ENCODE measurements around the gene SMC1A. TPM values are rescaled to one million over a fixed set of nuclear protein-coding genes. Genes with fewer than 3 reads are reported as not detected.

The SMC1A gene
- polyA plus RNA-seq, 1 donor (not counting 4 experiments of a cell fraction or from before 2014, with no cell fraction given), result 24.2 TPM

- no peak overlapping the region for H3K27ac ChIP-seq (ENCODE audit: control insufficient read depth, insufficient read depth, low read length)
- peaks cover 15 to 28% of the 10 kb centered on the region in 2 experiments for H3K36me3 ChIP-seq (ENCODE audit: control insufficient read depth in 2 of 2, extremely low read depth in 1 of 2, insufficient read depth in 2 of 2, low read length in 2 of 2)
- no peak overlapping the region for H3K9ac ChIP-seq (ENCODE audit: control insufficient read depth, extremely low read depth, insufficient read depth, low read length)
- H2AFZ ChIP-seq (ENCODE audit: control insufficient read depth, low read length), result no peak overlapping the region
- FAIRE-seq (no peak), DNase-seq (ENCODE audit: low read depth, low spot score) (no peak)
- no peaks in the 10 kb centered on the region for H3K79me2 ChIP-seq (ENCODE audit: control insufficient read depth, insufficient read depth, low read length)
- TF ChIP-seq CTCF (optimal IDR thresholded peaks at IDR 0.05 in 1 of 3, IDR thresholded peaks at IDR 0.05 in 1 of 3, conservative IDR thresholded peaks at IDR 0.05 in 1 of 3; ENCODE audit: extremely low read depth in 1 of 3, insufficient read depth in 2 of 3, low read length in 3 of 3) (no peak), EZH2 (IDR thresholded peaks at IDR 0.05; ENCODE audit: low read length) (no peak)
- dilution Hi-C loops (cut with MboI; ENCODE audit: extremely low pct_ligation_motif_present, low sequenced_read_pairs), result no loop called here
- no peaks in the 10 kb centered on the region for H3K27me3 ChIP-seq (ENCODE audit: control insufficient read depth, extremely low read depth, insufficient read depth, low read length)
- H3K9me1 ChIP-seq (ENCODE audit: control insufficient read depth, extremely low read depth, insufficient read depth, low read length), result no peaks in the 10 kb centered on the region
- no peak overlapping the region for H3K4me3 ChIP-seq (ENCODE audit: control insufficient read depth in 2 of 3, extremely low read depth in 1 of 3, insufficient read depth in 2 of 3, low read depth in 1 of 3, low read length in 3 of 3)
- H3K4me1 ChIP-seq (ENCODE audit: control insufficient read depth, extremely low read depth, insufficient read depth, low read length), result no peaks in the 10 kb centered on the region
- no peak overlapping the region for H3K4me2 ChIP-seq (ENCODE audit: control insufficient read depth, extremely low read depth, insufficient read depth, low read depth, low read length)
- no peaks in the 10 kb centered on the region for H3K9me3 ChIP-seq (ENCODE audit: control insufficient read depth, low read depth, low read length)
- H4K20me1 ChIP-seq (ENCODE audit: control insufficient read depth, extremely low read depth, insufficient read depth, low read length), result no peaks in the 10 kb centered on the region
Observed at GRCh38 chrX:53376888-53377287, 45.6 kb downstream of the SMC1A start.

- H3K4me1 ChIP-seq (ENCODE audit: control insufficient read depth, extremely low read depth, insufficient read depth, low read length), result no peaks in the 10 kb centered on the region
- DNase-seq (ENCODE audit: low read depth, low spot score) (no peak), FAIRE-seq (no peak)
- TF ChIP-seq EZH2 (IDR thresholded peaks at IDR 0.05; ENCODE audit: low read length) (no peak), CTCF (optimal IDR thresholded peaks at IDR 0.05 in 1 of 3, IDR thresholded peaks at IDR 0.05 in 1 of 3, conservative IDR thresholded peaks at IDR 0.05 in 1 of 3; ENCODE audit: extremely low read depth in 1 of 3, insufficient read depth in 2 of 3, low read length in 3 of 3) (no peak)
- H3K9ac ChIP-seq (ENCODE audit: control insufficient read depth, extremely low read depth, insufficient read depth, low read length), result no peak overlapping the region
- no peak overlapping the region for H3K4me3 ChIP-seq (ENCODE audit: control insufficient read depth in 2 of 3, extremely low read depth in 1 of 3, insufficient read depth in 2 of 3, low read depth in 1 of 3, low read length in 3 of 3)
- H3K9me3 ChIP-seq (ENCODE audit: control insufficient read depth, low read depth, low read length), result no peaks in the 10 kb centered on the region
- H4K20me1 ChIP-seq (ENCODE audit: control insufficient read depth, extremely low read depth, insufficient read depth, low read length), result no peaks in the 10 kb centered on the region
- H3K79me2 ChIP-seq (ENCODE audit: control insufficient read depth, insufficient read depth, low read length), result no peaks in the 10 kb centered on the region
- H2AFZ ChIP-seq (ENCODE audit: control insufficient read depth, low read length), result no peak overlapping the region
- no peaks in the 10 kb centered on the region for H3K27me3 ChIP-seq (ENCODE audit: control insufficient read depth, extremely low read depth, insufficient read depth, low read length)
- peaks cover 10 to 18% of the 10 kb centered on the region in 2 experiments for H3K36me3 ChIP-seq (ENCODE audit: control insufficient read depth in 2 of 2, extremely low read depth in 1 of 2, insufficient read depth in 2 of 2, low read length in 2 of 2)
- no peaks in the 10 kb centered on the region for H3K9me1 ChIP-seq (ENCODE audit: control insufficient read depth, extremely low read depth, insufficient read depth, low read length)
- dilution Hi-C loops (cut with MboI; ENCODE audit: extremely low pct_ligation_motif_present, low sequenced_read_pairs), result no loop called here
- no peak overlapping the region for H3K27ac ChIP-seq (ENCODE audit: control insufficient read depth, insufficient read depth, low read length)
- H3K4me2 ChIP-seq (ENCODE audit: control insufficient read depth, extremely low read depth, insufficient read depth, low read depth, low read length), result no peak overlapping the region
Observed at GRCh38 chrX:53374923-53375322, 47.5 kb downstream of the SMC1A start.

Data from keratinocyte (primary cell).